Retinal pigment epithelial cell (primary cell): Measurements from ENCODE around the gene CALD1.
A peak's percentile ranks its signal among the peaks of the same experiment; 100 is the strongest.

Experiments
- DNase-seq: peaks from one replicate; pipeline ENCODE4 v3.0.0-alpha.2; 2010; ENCODE audit warnings: low read depth
- H3K4me3 ChIP-seq: 2 replicates; pipeline ENCODE4 v1.5.1; 2011; ENCODE audit warnings: mild to moderate bottlenecking, low read length, control low read depth, moderate library complexity
- CTCF ChIP-seq: conservative IDR thresholded peaks from 2 replicates; pipeline ENCODE4 v1.5.1; 2011; ENCODE audit warnings: low read depth, low read length, control low read depth, inconsistent platforms

The CALD1 gene

GRCh38 chr7:134778941-134779740 lies at the start of gene CALD1:
Gene CALD1, plus strand, starts transcription at chr7:134779634. Its CDS starts 88,100 bp downstream, at chr7:134867734.
- peak; percentile 94 for DNase-seq
- TF ChIP-seq CTCF, result no peak
- peak within 1 kb of the TSS; percentile 83 for H3K4me3 ChIP-seq

GRCh38 chr7:134729895-134730294 lies 49.5 kb upstream of the CALD1 start:
- H3K4me3 ChIP-seq, result no peak overlapping the region
- no peak for DNase-seq
- no peak for TF ChIP-seq CTCF

GRCh38 chr7:134730411-134730829 lies 49.0 kb upstream of the CALD1 start:
- no peak for TF ChIP-seq CTCF
- H3K4me3 ChIP-seq, result no peak overlapping the region

GRCh38 chr7:134731616-134732015 lies 47.8 kb upstream of the CALD1 start:
- TF ChIP-seq CTCF, result no peak
- DNase-seq, result no peak
- no peak overlapping the region for H3K4me3 ChIP-seq

More at GRCh38 chr7:134730411-134730829, 49.0 kb upstream of the CALD1 start:
- DNase-seq, result no peak

GRCh38 chr7:134732728-134733127 lies 46.7 kb upstream of the CALD1 start:
- TF ChIP-seq CTCF, result no peak

GRCh38 chr7:134736381-134736780 lies 43.1 kb upstream of the CALD1 start:
- H3K4me3 ChIP-seq, result no peak overlapping the region
- DNase-seq, result no peak
- no peak for TF ChIP-seq CTCF

More at GRCh38 chr7:134732728-134733127, 46.7 kb upstream of the CALD1 start:
- no peak overlapping the region for H3K4me3 ChIP-seq
- DNase-seq, result no peak

- H3K4me3 ChIP-seq, result no peak overlapping the region
- no peak for DNase-seq
- TF ChIP-seq CTCF, result no peak
Measured at GRCh38 chr7:134737566-134738345, 41.7 kb upstream of the CALD1 start.
